IMR-90 (cell line): ENCODE measurements around the gene SLC6A11. TPM values are rescaled to one million over a fixed set of nuclear protein-coding genes. Genes with fewer than 3 reads are reported as not detected.
A peak's percentile ranks its signal among the peaks of the same experiment; 100 is the strongest.

ENCODE experiments used
- ATAC-seq: fragments of 200-7000 bp; cut with Tn5 transposase; 2 replicates; pipeline ENCODE4 v1.9.1; 2020; ENCODE audit warnings: low read depth, mild to moderate bottlenecking, moderate library complexity
- BruUV-seq: library from RNA; stranded (reverse); fragments of 400-500 nt; replicated peaks from 2 replicates; lab custom pipeline; 2021; lab: Mats Ljungman, UMichigan
- CTCF ChIA-PET: fragments of 300-600 bp; formaldehyde crosslinking; extraction: SDS; loops from one replicate; lab custom pipeline; 2021; ENCODE audit warnings: antibody characterized with exemption; lab: Yijun Ruan, JAX
- POLR2A ChIA-PET: fragments of 300-600 bp; sonication (Branson Sonifier 250); formaldehyde crosslinking; loops from one replicate; lab custom pipeline; 2022; ENCODE audit warnings: antibody characterized with exemption; ENCODE audit not compliant: unreplicated experiment; lab: Charles Lee
- DNase-seq: peaks from one replicate; pipeline ENCODE4 v3.0.0; 2013
- H2AFZ ChIP-seq: replicated peaks from 2 replicates; pipeline ENCODE3; 2013; ENCODE audit warnings: low read length, mild to moderate bottlenecking; ENCODE audit not compliant: poor library complexity
- H2AK5ac ChIP-seq: 2 replicates; pipeline ENCODE4 v1.6.1; 2013; ENCODE audit warnings: low read depth, low read length, inconsistent platforms
- H2AK9ac ChIP-seq: replicated peaks from 2 replicates; pipeline ENCODE3; 2013; ENCODE audit warnings: mild to moderate bottlenecking, low read depth, low read length, moderate library complexity; ENCODE audit not compliant: poor library complexity
- H2BK120ac ChIP-seq: 2 replicates; pipeline ENCODE4 v1.6.1; 2013; ENCODE audit warnings: low read depth, low read length, inconsistent platforms
- H2BK15ac ChIP-seq: 3 replicates; pipeline ENCODE4 v1.6.1; 2013; ENCODE audit warnings: low read depth, low read length, inconsistent platforms
- H2BK20ac ChIP-seq: 2 replicates; pipeline ENCODE4 v1.6.1; 2013; ENCODE audit warnings: low read depth, mild to moderate bottlenecking, inconsistent platforms, low read length, moderate library complexity
- H2BK5ac ChIP-seq: 2 replicates; pipeline ENCODE4 v1.6.1; 2013; ENCODE audit warnings: mild to moderate bottlenecking, low read depth, low read length, inconsistent platforms; ENCODE audit not compliant: poor library complexity, severe bottlenecking
- H3K14ac ChIP-seq: replicated peaks from 2 replicates; pipeline ENCODE4 v1.6.1; 2013; ENCODE audit warnings: low read depth, low read length, inconsistent platforms
- H3K18ac ChIP-seq: 2 replicates; pipeline ENCODE4 v1.6.1; 2013; ENCODE audit warnings: low read depth, low read length, control low read depth
- H3K23ac ChIP-seq: 2 replicates; pipeline ENCODE4 v1.6.1; 2013; ENCODE audit warnings: low read depth, low read length, inconsistent platforms
- H3K27ac ChIP-seq: 2 replicates; pipeline ENCODE4 v1.5.1; 2013; ENCODE audit warnings: mild to moderate bottlenecking, control low read depth, low read length; ENCODE audit not compliant: insufficient read depth
- H3K27me3 ChIP-seq: 2 replicates; pipeline ENCODE4 v1.6.1; 2013; ENCODE audit warnings: low read length; ENCODE audit not compliant: control insufficient read depth, insufficient read depth
- H3K36me3 ChIP-seq: 2 replicates; pipeline ENCODE4 v1.6.1; 2013; ENCODE audit warnings: low read length, mixed read lengths; ENCODE audit not compliant: control insufficient read depth, insufficient read depth
- H3K4ac ChIP-seq: 2 replicates; pipeline ENCODE4 v1.6.1; 2013; ENCODE audit warnings: low read depth, low read length, inconsistent platforms
- H3K4me1 ChIP-seq: 2 replicates; pipeline ENCODE4 v1.6.1; 2013; ENCODE audit warnings: low read length, mixed read lengths; ENCODE audit not compliant: control insufficient read depth, insufficient read depth
- H3K4me2 ChIP-seq: 2 replicates; pipeline ENCODE4 v1.6.1; 2013; ENCODE audit warnings: low read depth, mild to moderate bottlenecking, control low read depth, low read length, moderate library complexity
- H3K4me3 ChIP-seq: 2 replicates; pipeline ENCODE4 v1.5.1; 2013; ENCODE audit warnings: low read depth, mild to moderate bottlenecking, control low read depth, low read length, moderate library complexity; ENCODE audit not compliant: insufficient read depth
- H3K56ac ChIP-seq: 2 replicates; pipeline ENCODE4 v1.6.1; 2013; ENCODE audit warnings: low read length, inconsistent platforms; ENCODE audit not compliant: insufficient read depth; ENCODE audit errors: extremely low read depth
- H3K79me1 ChIP-seq, 2 experiments: 2 replicates each; pipeline ENCODE4 v1.6.1; 2013; ENCODE audit warnings: low read length in 2 of 2, inconsistent platforms in 1 of 2, low read depth in 1 of 2
- H3K9ac ChIP-seq: 2 replicates; pipeline ENCODE4 v1.6.1; 2013; ENCODE audit warnings: low read depth, low read length, control low read depth
- H3K9me1 ChIP-seq: 2 replicates; pipeline ENCODE4 v1.6.1; 2013; ENCODE audit warnings: low read length, inconsistent platforms; ENCODE audit not compliant: insufficient read depth
- H3K9me3 ChIP-seq: 2 replicates; pipeline ENCODE4 v1.6.1; 2013; ENCODE audit warnings: low read length; ENCODE audit not compliant: control insufficient read depth, insufficient read depth
- H4K20me1 ChIP-seq: 2 replicates; pipeline ENCODE4 v1.6.1; 2013; ENCODE audit warnings: low read length, inconsistent platforms; ENCODE audit not compliant: insufficient read depth
- H4K5ac ChIP-seq: 2 replicates; pipeline ENCODE4 v1.6.1; 2013; ENCODE audit warnings: mild to moderate bottlenecking, low read depth, low read length, control low read depth
- H4K8ac ChIP-seq, 2 experiments: 2 replicates each; pipeline ENCODE4 v1.6.1; 2013; ENCODE audit warnings: low read depth in 2 of 2, low read length in 2 of 2, control low read depth in 1 of 2, inconsistent platforms in 1 of 2
- H4K91ac ChIP-seq: 2 replicates; pipeline ENCODE4 v1.6.1; 2013; ENCODE audit warnings: low read depth, low read length, inconsistent platforms; ENCODE audit not compliant: insufficient read depth
- MXI1 ChIP-seq: IDR thresholded peaks from 2 replicates; pipeline ENCODE4 v1.6.1; 2012; ENCODE audit warnings: low read depth, mild to moderate bottlenecking, low read length, moderate library complexity, borderline replicate concordance
- RAD21 ChIP-seq: IDR thresholded peaks from 2 replicates; pipeline ENCODE4 v1.6.1; 2012; ENCODE audit warnings: low read length, improper control_type of control experiment
- SMC3 ChIP-seq: fragments of 150-350 bp; IDR thresholded peaks from 2 replicates; pipeline ENCODE4 v1.6.1; 2016; ENCODE audit warnings: low read depth, mild to moderate bottlenecking, antibody characterized with exemption, low read length, moderate library complexity
- WGBS, 2 experiments: methylation state at CpG; one replicate each; pipeline versions ENCODE4 v1.1.5 to v1.1.7; 2013; ENCODE audit warnings: missing lambda C conversion rate in 2 of 2; ENCODE audit not compliant: insufficient read length in 1 of 2; ENCODE audit errors: extremely low coverage in 2 of 2; 5-methylcytosine and 5-hydroxymethylcytosine counted together
- dilution Hi-C: fragments of 300-500 bp; cut with HindIII; formaldehyde crosslinking; loops from one replicate; pipeline ENCODE4 v1.14.3; 2018; ENCODE audit warnings: low sequenced_read_pairs; ENCODE audit not compliant: unreplicated experiment
- in situ Hi-C: fragments of 300-500 bp; cut with MboI; formaldehyde crosslinking; loops from 3 replicates; pipeline ENCODE4 v1.14.3; 2019; ENCODE audit warnings: low sequenced_read_pairs, inconsistent platforms, mixed read lengths
- intact Hi-C: fragments of 100-400 bp; cut with micrococcal nuclease; formaldehyde crosslinking; loops from 2 replicates; pipeline ENCODE4 v1.10.0; 2022
- polyA plus RNA-seq, 3 experiments: library from polyadenylated mRNA; depleted of rRNA; stranded (reverse); fragments of >200 nt; gene quantifications; 2 replicates each; pipeline ENCODE4 v1.2.3, GENCODE V29; 2012; ENCODE audit warnings: low replicate concordance in 1 of 3
- total RNA-seq: library from RNA; depleted of rRNA; stranded (reverse); fragments of >200 nt; gene quantifications from 2 replicates; pipeline ENCODE4 v1.2.3, GENCODE V29; 2012
- TF ChIP-seq, protein P1 (sequence below): conservative IDR thresholded peaks from 2 replicates; pipeline ENCODE4 v1.5.1; 2012; ENCODE audit warnings: mild to moderate bottlenecking, low read depth, low read length, improper control_type of control experiment

Gene SLC6A11
- total and polyA plus RNA-seq, 2 of the 4 experiments (the other 2 are of a cell fraction), result not detected

DNA sequence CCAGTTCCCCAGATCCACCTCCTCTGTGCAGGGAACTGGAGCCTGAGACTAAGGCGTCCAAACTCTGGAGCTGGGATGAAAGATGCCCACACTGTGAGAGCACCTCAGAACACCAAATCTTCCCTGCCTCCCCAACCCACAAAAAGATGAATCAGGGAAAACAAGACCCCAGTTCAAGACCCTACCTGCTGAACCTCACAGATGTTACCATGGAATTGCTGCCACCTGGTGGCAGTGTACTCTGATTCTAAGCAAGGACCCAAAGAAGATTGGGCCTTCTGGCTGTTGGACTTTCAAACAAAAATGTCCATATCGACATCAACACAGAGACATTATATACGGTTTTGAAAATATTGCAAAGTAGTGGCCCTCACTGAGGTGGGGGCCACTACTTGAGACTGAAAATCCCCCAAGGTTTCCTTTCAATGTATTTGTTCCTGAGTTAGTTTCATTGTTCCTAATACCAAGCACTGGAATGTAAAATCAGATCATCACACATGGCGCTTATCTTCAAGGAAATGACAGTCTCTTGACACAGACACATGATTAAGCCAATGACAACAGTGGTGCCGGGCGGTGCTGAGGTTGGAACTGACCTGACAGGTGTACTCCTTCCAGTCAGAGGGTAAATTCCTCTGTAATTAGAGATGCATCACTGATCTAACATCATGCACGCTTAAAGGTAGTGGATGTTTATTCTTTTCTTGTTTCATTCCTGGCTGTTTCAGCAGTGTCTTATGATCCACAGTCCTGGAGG lies 67.6 kb downstream of the SLC6A11 start:
- H2AK5ac ChIP-seq, result no peak overlapping the region
- intact Hi-C loops (loop anchor here (1.0 to 10.0 kb wide), 2 partner anchors 125 to 171 kb away; no protein-coding TSS in a partner anchor), dilution Hi-C loops (no loop called here), in situ Hi-C loops (no loop called here)
- H3K4ac ChIP-seq, result no peak overlapping the region
- H3K4me2 ChIP-seq, result no peak overlapping the region
- no peak overlapping the region for H3K27ac ChIP-seq
- 60% methylated on average over 1 of the region's 7 CpGs; no CpG with 5 or more reads in 1 of the 2 experiments for WGBS, 2 experiments
- H4K20me1 ChIP-seq, result no peaks in the 10 kb centered on the region
- 0 out of 2 replicates have a peak, but pooled peaks cover 1% of the 10 kb centered on the region for H3K27me3 ChIP-seq
- H3K14ac ChIP-seq, result no peak overlapping the region
- H3K4me3 ChIP-seq, result no peak overlapping the region
- H3K4me1 ChIP-seq, result no peaks in the 10 kb centered on the region
- no peak overlapping the region for H2AFZ ChIP-seq
- no peak for ATAC-seq
- no peaks in the 10 kb centered on the region for H3K9me1 ChIP-seq
- no peak overlapping the region for H3K18ac ChIP-seq
- H2BK20ac ChIP-seq, result no peak overlapping the region
- no peak overlapping the region for H3K23ac ChIP-seq
- ChIA-PET CTCF (no interaction called here), POLR2A (no interaction called here)
- DNase-seq, result peak; percentile 3
- TF ChIP-seq, protein P1, sequence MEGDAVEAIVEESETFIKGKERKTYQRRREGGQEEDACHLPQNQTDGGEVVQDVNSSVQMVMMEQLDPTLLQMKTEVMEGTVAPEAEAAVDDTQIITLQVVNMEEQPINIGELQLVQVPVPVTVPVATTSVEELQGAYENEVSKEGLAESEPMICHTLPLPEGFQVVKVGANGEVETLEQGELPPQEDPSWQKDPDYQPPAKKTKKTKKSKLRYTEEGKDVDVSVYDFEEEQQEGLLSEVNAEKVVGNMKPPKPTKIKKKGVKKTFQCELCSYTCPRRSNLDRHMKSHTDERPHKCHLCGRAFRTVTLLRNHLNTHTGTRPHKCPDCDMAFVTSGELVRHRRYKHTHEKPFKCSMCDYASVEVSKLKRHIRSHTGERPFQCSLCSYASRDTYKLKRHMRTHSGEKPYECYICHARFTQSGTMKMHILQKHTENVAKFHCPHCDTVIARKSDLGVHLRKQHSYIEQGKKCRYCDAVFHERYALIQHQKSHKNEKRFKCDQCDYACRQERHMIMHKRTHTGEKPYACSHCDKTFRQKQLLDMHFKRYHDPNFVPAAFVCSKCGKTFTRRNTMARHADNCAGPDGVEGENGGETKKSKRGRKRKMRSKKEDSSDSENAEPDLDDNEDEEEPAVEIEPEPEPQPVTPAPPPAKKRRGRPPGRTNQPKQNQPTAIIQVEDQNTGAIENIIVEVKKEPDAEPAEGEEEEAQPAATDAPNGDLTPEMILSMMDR, result peak; percentile 25; the same call in 1 of the 2 replicates
- TF ChIP-seq RAD21, result 0 out of 2 replicates have a peak, but pooled peaks have one; percentile 13
- TF ChIP-seq SMC3, result peak; percentile 29
- no peak for TF ChIP-seq MXI1
- no peak overlapping the region for H4K5ac ChIP-seq
- H2AK9ac ChIP-seq, result no peak overlapping the region
- H3K36me3 ChIP-seq, result no peaks in the 10 kb centered on the region
- H2BK15ac ChIP-seq, result no peak overlapping the region
- BruUV-seq, result no TSS peak
- H3K9ac ChIP-seq, result no peak overlapping the region
- no peak overlapping the region for H4K8ac ChIP-seq
- no peak overlapping the region for H4K91ac ChIP-seq
- no peak overlapping the region for H3K56ac ChIP-seq
- H2BK120ac ChIP-seq, result no peak overlapping the region
- H3K9me3 ChIP-seq, result no peaks in the 10 kb centered on the region
- H2BK5ac ChIP-seq, result no peak overlapping the region
- no peaks in the 10 kb centered on the region for H3K79me1 ChIP-seq
